Putamen (tissue), 1 donor: ENCODE measurements around the gene VANGL2.

Source experiments
- DNase-seq: peaks from one replicate; pipeline ENCODE4 v3.0.0-alpha.2; 2016; ENCODE audit warnings: low spot score

The VANGL2 gene

GRCh38 chr1:160400223-160400645 lies at the start of gene VANGL2:
VANGL2 (plus strand) TSS chr1:160400564; CDS start chr1:160415838, 15,274 bp downstream.
- DNase-seq, result peak; percentile 75

- no peak for DNase-seq
Observed at GRCh38 chr1:160351629-160352028, 48.7 kb upstream of the VANGL2 start.

GRCh38 chr1:160352555-160352954 lies 47.8 kb upstream of the VANGL2 start:
- DNase-seq, result no peak

DNA sequence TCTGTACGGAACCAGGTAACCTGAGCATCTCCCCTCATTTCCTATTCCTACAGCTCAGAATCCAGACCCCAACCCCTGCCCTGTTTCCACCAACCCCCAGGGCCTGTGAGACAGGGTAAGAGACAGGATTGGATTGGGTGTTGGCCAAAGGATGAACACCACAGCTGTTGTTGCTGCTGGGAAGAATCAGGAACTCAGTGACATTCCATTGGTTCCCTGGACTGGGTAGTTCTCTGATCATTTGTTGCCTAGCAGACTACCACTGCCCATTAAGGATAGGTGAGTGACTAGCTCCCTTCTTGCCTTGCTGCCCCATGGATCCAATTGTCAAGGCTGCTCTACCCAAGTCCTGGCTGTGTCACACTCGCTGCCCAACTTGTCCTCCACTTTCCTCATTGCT lies 47.1 kb upstream of the VANGL2 start:
- DNase-seq, result no peak

DNA sequence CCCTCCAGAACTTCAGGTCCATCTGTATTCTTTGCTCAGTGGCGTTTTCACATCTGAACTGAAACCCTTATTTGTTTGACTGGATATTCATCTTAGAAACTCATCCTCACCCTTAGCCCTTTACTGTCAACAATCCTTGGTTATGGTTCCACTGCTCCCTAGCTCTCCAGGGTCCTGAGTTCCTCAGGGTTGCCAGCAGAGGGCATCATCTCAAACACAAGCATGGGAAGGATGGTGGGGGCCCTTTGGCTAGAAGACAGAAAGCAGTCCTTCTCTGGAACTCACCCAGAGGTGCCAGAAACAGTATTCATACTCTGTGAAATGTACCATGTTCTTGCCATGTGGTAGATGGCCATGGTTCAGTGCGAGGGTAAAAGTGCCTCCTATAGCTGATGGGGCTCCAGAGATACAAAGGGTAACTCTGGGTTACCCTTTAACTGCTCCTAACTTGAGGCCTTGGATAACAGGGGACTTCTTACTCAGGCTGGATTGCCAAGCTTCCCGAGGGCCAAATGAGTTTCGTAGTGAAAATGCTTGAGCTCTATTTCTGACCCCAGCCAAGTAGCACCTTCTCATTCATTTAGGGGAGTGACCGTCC lies 45.9 kb upstream of the VANGL2 start:
- no peak for DNase-seq

DNA sequence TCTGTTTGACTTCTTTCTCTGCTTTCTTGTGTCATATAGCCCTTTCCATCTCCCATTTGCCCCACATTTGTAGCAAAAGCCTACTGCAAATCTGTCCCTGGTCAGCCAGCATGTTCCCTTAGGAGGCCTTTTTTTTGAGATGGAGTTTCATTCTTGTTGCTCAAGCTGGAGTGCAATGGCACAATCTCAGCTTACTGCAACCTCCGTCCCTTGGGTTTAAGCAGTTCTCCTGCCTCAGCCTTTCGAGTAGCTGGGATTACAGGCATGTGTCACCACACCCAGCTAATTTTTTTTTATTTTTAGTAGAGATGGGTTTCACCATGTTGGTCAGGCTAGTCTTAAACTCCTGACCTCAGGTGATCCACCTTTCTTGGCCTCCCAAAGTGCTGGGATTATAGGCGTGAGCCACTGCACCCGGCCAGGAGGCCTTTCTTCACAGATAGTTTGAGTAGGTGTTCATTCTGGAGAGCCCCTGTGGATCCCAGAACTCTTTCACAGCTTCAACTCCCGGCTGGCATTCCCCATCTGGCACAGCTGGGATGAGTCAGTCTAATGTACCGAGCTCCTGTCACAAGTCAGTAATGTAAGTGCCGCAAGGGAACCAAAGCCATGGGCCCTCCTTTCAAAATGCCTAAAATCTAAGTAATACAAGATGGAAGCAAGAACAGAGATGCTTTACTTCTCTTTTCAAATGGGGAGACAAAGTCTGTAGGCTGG lies 42.9 kb upstream of the VANGL2 start:
- DNase-seq, result no peak

DNA sequence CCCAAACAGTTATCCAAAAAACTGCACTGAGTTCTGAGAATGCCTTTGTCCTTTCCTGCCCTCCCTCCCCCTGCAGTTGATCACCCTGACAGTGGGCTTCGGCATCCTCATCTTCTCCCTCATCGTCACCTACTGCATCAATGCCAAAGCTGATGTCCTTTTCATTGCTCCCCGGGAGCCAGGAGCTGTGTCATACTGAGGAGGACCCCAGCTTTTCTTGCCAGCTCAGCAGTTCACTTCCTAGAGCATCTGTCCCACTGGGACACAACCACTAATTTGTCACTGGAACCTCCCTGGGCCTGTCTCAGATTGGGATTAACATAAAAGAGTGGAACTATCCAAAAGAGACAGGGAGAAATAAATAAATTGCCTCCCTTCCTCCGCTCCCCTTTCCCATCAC lies 42.3 kb upstream of the VANGL2 start:
- no peak for DNase-seq

DNA sequence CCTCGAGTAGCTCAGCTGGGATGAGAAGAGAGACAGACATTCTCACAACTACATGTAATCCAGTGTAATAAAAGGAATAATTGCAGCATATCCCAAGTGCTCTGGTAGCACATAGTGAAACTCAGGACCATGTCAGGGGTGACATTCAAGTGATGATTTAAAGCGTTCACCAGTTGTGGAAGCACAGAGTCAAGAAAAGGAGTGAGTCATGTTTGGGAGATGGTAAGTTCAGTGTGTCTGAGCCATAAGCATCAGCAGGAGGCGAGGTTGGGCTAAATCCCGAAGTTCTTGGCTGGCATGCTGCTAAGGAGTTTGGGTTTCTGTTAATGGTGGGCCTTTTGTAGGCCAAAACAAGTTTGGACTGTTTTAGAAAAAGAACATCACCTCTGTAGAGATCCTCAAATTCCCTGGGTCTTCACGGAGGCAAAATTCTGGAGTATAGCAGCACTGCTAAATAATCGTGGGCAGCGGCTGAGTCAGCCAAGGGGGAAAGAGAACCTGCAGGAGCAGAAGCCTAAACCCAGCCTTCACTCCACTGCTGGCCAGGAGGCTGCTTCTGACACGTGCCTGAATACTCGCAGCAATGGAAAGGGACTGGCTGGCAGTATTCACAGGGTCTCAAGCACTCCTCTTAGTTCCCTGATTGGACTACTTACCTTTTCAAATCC lies 40.7 kb upstream of the VANGL2 start:
- DNase-seq, result no peak

GRCh38 chr1:160360227-160360695 lies 40.1 kb upstream of the VANGL2 start:
- no peak for DNase-seq

GRCh38 chr1:160361199-160361598 lies 39.2 kb upstream of the VANGL2 start:
- DNase-seq, result no peak

DNA sequence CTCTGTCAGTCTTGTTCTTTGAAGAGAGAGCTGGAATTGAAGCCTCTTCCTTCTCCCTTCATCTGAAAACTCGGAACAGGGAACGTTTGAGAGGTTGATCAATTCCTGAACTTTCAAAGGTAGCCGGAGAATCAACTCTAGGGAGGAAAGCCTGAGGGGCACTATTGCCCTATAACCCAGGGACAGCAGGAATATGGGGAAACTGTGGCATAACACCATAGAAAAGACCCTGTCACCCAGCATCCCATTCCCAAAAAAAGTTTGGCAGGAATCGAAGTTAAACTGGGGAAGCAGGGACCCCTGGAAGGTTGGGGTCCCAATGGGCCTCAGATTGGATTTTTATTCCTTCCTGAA lies 38.6 kb upstream of the VANGL2 start:
- no peak for DNase-seq

DNA sequence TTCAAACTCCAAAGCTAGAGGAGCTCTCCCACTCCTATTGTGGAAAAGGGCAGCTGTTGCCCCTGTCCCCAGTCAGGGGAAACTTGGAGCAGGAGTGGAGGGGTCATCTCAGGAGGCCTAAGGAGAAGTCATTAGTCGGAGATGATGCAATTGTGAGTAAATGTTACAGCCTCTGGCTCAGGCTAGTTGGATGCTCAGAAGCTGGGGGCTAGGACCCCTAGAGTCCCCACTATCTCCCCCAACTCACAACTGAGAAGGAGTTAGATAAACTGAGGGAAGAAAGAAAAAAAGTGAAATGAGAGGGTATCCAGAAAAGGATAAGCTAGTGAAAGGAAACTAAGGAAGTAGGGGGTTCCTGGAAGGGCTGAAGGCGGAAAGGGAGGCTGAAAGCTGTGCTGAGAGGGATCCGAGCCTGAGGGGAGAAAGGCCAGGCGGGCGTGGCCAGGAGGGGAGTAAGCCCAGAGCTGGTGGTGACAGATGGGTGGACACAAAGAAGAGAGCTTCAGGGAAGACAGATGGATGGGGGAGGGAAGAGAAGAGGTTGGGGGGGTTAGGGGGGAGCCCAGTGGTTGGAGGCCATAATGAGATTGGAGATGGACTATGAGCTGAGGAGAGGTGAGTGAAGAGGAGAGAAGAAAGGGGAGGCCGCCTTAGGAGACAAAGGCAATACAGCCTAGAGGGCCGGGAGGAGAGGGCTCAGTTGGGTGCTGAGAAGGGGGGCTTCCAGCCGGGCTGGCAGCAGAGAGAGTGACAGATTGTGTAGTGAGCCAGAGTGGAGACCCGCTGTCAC lies 38.0 kb upstream of the VANGL2 start:
- no peak for DNase-seq

DNA sequence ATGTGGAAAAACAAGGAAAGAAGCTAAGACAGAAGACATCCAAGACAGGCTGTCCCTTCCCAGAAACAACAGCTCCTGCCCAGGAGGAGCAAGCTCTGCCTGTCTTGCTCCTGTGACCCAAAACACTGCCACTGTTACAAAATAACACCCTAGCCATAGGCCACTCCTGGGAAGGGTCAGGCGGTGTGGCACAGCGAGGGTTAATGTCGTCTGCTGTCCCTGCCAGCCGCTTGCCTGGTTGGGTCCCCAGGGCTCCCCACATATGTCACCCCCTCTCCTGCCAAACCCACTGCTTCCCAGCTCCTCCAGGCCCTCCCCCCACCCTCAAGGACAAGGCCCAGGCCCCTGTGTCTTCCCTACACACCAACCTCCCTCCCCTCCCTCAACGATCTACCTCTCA lies 37.4 kb upstream of the VANGL2 start:
- DNase-seq, result no peak

GRCh38 chr1:160363951-160364735 lies 36.2 kb upstream of the VANGL2 start:
- no peak for DNase-seq

- no peak for DNase-seq
Observed at GRCh38 chr1:160365325-160365724, 35.0 kb upstream of the VANGL2 start.

GRCh38 chr1:160366731-160367515 lies 33.4 kb upstream of the VANGL2 start, which contains the start of gene NHLH1:
NHLH1 (plus strand) TSS chr1:160367071; CDS start chr1:160370732, 3,661 bp downstream.
- no peak for DNase-seq

DNA sequence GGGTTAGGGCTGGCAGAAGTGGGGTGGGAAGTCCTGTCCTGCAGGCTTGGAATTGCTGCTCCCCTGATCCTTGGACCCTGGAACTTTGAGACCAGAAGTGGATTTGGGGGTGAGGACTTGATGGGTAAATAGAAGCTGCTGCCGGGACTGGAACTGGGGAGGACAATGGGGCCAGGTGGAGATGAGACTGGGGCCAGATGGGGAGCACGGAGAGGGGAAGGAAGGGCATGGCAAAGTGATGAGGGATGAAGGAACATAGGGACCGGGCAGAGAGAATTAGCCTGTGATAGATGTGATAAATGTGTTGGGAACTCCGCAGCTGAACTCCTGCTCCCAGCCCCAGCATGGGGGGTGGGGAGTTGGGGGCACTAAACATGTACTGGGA lies 32.9 kb upstream of the VANGL2 start:
- no peak for DNase-seq

DNA sequence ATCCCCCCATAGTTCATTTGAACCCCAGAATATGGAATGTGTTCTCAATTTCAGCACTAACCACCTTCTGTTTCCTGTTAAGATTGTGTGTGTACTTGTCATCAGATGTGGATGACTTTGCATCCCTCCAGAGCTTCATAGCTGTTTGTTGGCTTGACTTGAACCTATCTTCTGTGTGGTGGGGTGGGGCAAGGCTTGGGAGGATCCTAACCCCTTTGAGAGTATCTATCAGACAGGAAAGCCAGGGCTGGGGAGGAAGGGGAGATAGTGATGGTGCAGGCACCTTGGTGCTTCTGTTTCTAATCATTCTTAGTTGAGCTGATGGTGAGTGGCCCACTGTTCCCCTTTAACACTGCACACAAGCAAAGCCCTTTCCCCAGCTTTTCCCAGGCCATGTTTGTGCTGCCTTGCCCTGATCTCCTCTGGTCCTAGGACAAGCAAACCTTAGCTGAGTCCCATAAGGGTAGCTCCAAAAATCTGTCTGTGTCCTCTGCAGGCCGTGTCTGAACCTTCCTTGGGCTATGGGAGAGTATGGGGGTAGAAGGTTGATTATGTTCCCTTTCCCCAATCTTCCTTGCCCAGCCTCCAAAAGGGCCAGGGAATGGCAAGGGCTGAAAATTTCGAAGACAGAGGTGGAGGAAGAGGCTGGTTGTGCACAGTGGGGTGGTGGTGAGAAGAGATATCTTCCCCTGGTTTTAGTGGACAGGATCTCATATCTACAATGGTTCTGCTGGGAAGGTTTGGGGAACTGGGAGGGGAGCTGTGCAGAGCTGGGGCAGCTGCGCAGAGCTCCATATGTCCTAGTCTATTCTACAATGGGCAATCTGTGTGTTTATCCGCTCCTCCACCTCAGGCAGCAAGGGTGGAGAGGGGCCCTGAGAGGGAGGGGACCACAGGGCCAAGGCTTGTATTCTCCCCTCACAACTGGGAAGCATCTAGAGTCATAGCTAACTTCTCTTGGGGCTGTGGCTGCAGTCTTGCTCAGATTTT lies 32.1 kb upstream of the VANGL2 start:
- no peak for DNase-seq

GRCh38 chr1:160369087-160369486 lies 31.3 kb upstream of the VANGL2 start:
- DNase-seq, result no peak
